AML-193 (cell line): ENCODE measurements around the gene TSPAN14.
"Not testable (repeated sequence)": the region's sequence is repeated elsewhere in the genome, so short reads cannot be mapped to it uniquely, and the experiment has no call there.

ENCODE experiments used
- DNase-seq, 2 experiments: peaks; one replicate each; lab custom pipeline; 2025; lab: John Stamatoyannopoulos, UW

The TSPAN14 gene

GRCh38 chr10:80524190-80524909 is 70.2 kb downstream of the TSPAN14 start:
- DNase-seq = no peak

DNA sequence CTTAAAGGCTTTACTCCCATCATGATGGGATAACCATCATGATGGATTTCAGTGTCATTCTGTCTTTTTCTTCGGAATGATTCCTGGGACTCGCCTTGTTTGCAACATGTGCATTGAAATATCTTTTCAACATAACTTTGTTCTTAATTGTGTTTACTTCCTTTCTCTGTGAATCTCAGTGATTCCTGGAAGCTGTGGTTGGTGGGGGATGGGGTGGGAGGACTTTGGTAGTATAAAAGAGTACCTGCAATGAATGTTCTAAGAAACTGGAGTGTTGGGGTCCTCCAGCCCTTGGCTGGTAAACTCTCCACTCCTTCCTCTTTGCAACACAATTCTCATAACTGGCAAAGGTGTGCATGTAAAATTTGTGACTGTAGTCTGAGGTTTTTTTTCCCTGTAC is 72.1 kb downstream of the TSPAN14 start:
- DNase-seq = no peak

GRCh38 chr10:80526742-80527141 is 72.6 kb downstream of the TSPAN14 start:
- DNase-seq = no peak

DNA sequence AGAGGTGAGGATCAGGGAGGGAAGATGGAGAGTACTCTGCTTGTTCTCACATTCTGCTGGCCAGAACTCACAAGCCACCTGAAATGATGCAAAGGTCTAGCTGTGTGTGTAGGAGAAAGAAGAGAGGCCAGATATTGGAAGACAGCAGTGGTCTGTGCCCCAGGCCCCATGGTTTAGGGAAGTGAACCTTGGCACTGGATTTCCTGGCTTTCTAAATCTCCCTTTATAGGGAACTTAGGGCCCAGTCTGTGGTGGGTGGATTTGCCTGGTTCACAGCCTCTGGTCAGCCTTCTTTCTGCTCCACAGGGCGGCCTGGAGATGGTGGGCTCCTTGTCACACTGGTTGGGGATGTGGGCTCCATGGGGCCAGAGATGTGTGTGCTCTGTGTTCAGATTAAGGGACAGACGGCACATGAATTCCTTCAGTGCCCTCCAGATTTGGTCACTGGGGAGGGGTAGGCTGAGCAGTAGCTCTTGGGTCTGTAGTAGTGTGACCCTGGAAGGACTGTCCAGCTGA is 74.1 kb downstream of the TSPAN14 start:
- DNase-seq = peak; percentile 27 to 43

GRCh38 chr10:80528901-80529300 is 74.8 kb downstream of the TSPAN14 start:
- DNase-seq = no peak

GRCh38 chr10:80529604-80530003 is 75.5 kb downstream of the TSPAN14 start:
- peak in 1 of 2 experiments; percentile 7 for DNase-seq

- peak; percentile 55 to 62 for DNase-seq
These were observed 76.1 kb downstream of the TSPAN14 start for GRCh38 chr10:80530251-80530650.

DNA sequence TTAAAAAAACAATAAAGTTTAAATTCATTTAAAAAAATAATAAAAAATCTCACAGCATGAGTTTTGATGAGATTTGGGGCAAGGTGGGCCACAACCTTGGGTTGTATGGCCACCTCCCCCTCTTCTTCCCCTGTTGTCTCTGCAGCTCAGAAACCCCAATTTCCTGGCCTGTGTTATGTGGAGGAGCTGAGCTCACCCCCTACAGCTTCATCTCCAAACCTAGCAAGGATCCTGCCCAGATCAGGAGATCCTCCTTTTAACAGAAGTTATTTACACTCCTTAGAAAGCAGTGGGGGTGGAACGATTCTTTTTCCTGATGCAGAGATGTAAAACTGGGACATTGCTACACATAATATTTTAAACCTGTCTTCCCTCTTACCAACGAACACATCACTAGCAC is 76.7 kb downstream of the TSPAN14 start:
- no peak for DNase-seq

DNA sequence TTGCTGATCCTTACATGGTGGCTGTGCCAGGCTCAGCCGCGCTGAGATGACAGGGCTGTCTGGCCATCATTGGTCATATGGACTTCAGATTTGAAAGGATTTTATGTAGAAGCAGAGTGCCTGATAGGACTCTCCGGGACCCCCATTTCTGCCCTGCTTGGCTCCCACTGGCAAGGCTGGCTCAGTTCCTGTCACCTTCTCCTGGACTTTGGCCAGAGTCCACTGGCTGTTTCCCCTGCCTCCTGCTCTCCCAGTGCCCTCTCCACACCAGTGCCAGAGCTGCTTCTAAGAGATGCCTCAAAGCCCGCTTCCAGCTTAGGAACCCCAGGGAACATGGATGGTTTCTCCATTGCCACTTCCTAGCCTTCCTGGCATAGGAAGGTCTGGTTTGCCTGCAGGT is 78.5 kb downstream of the TSPAN14 start:
- DNase-seq = no peak

- not testable (repeated sequence) for DNase-seq
These were observed 79.9 kb downstream of the TSPAN14 start for GRCh38 chr10:80534059-80534458.

DNA sequence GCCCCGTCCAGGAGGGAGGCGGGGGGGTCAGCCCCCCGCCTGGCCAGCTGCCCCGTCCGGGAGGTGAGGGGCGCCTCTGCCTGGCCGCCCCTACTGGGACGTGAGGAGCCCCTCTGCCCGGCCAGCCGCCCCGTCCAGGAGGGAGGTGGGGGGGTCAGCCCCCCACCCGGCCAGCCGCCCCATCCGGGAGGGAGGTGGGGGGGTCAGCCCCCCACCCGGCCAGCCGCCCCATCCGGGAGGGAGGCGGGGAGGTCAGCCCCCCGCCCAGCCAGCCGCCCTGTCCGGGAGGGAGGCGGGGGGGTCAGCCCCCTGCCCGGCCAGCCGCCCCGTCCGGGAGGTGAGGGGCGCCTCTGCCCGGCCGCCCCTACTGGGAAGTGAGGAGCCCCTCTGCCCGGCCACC is 80.5 kb downstream of the TSPAN14 start:
- DNase-seq = not testable (repeated sequence)

- DNase-seq = peak; percentile 67 to 72
These were observed 81.7 kb downstream of the TSPAN14 start for GRCh38 chr10:80535671-80536360.

- DNase-seq = no peak
These were observed 82.3 kb downstream of the TSPAN14 start for GRCh38 chr10:80536361-80536835.

- no peak for DNase-seq
These were observed 83.1 kb downstream of the TSPAN14 start for GRCh38 chr10:80537086-80537735.

- no peak for DNase-seq
These were observed 83.8 kb downstream of the TSPAN14 start, which contains the start of gene SH2D4B for GRCh38 chr10:80537736-80538480. Gene SH2D4B, plus strand, starts transcription at chr10:80537902. Its CDS starts 430 bp downstream, at chr10:80538332.

- no peak for DNase-seq
These were observed 84.5 kb downstream of the TSPAN14 start for GRCh38 chr10:80538481-80539185.

GRCh38 chr10:80539421-80540031 is 85.4 kb downstream of the TSPAN14 start:
- DNase-seq = no peak

DNA sequence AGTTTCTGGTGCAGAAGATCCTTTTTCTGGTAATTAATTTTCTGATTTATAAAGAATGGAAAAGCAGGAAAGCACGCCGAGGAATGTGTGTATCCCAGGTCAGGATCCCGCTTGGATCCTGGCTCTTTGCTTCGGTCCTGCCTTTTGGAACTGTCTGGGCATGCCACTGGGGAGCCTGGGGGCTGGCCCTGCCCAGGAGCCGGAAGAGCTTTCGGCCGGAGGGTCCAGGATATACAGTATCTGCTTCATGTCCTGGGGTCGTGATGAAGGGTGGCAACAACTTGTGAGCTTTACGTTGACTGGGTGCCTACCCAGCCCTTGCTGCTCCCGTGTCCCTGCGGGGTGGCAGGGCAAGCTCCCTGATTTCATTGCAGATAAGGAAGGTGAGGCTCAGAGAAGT is 86.0 kb downstream of the TSPAN14 start:
- DNase-seq = no peak

GRCh38 chr10:80540618-80540980 is 86.5 kb downstream of the TSPAN14 start:
- no peak for DNase-seq

DNA sequence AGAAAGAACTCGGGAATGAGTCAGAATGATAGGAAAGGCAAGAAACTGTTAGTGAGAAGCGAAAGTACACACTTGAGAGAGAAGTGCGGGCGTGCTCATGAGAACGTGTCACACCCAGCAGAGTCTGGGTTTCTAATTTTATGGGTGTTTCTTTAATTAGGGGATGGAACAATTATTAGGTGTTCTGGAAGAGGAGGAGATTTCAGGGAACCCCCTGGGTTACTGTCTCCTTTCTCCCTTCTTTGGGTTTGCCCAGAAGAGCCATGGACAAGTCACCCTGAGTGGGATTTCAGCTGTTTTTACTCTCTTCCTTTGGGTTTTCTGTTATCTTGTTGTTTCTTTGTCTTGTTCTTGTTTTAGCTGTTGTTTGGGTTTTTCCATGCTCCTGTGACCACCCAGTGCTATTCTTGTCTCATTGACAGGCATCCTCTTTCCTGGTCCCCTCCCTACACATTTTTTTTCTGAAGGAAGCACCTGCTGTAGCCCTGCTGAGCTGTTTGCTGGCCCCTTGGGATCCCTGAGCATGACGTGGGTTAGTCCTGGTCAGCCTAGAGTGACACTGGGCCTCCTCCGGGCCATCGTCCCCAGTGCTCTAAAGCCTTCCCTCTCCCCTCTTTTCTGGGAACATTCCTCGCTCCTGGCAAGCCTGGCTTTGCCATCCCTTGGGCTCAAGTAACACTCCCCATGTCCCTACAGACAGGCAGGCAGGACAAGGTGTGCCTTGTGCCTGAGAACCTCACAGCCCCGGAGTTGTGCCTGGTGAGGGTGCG is 87.1 kb downstream of the TSPAN14 start:
- DNase-seq = no peak
